Measurements from ENCODE around the gene BYSL.
A peak's percentile ranks its signal among the peaks of the same experiment; 100 is the strongest.

The BYSL gene

GRCh38 chr6:41920921-41921711 is at the start of gene BYSL, which contains the start of gene MED20:
BYSL (plus strand) TSS chr6:41921499; CDS start chr6:41921563, 64 bp downstream.
MED20 (minus strand) TSS chr6:41921139; CDS start chr6:41921018, 121 bp downstream.
- TF ChIP-seq CTCF (conservative IDR thresholded peaks at IDR 0.05; ENCODE audit: low read depth, low read length): peak; percentile 91
- peak within 1 kb of the TSS; percentile 99 for H3K4me3 ChIP-seq (ENCODE audit: low read length)
- DNase-seq (ENCODE audit: low read depth): peak; percentile 83

GRCh38 chr6:41871691-41872090 is 49.6 kb upstream of the BYSL start:
- H3K4me3 ChIP-seq (ENCODE audit: low read length): no peak overlapping the region
- no peak for DNase-seq (ENCODE audit: low read depth)
- no peak for TF ChIP-seq CTCF (conservative IDR thresholded peaks at IDR 0.05; ENCODE audit: low read depth, low read length)

GRCh38 chr6:41872147-41872546 is 49.2 kb upstream of the BYSL start:
- DNase-seq (ENCODE audit: low read depth): no peak
- no peak for TF ChIP-seq CTCF (conservative IDR thresholded peaks at IDR 0.05; ENCODE audit: low read depth, low read length)
- H3K4me3 ChIP-seq (ENCODE audit: low read length): no peak overlapping the region

- TF ChIP-seq CTCF (conservative IDR thresholded peaks at IDR 0.05; ENCODE audit: low read depth, low read length): no peak
- no peak overlapping the region for H3K4me3 ChIP-seq (ENCODE audit: low read length)
- DNase-seq (ENCODE audit: low read depth): no peak
These were observed 46.6 kb upstream of the BYSL start for GRCh38 chr6:41874741-41875140.

- no peak for TF ChIP-seq CTCF (conservative IDR thresholded peaks at IDR 0.05; ENCODE audit: low read depth, low read length)
- DNase-seq (ENCODE audit: low read depth): no peak
- no peak overlapping the region for H3K4me3 ChIP-seq (ENCODE audit: low read length)
These were observed 44.1 kb upstream of the BYSL start for GRCh38 chr6:41877051-41877680.

- no peak for DNase-seq (ENCODE audit: low read depth)
- TF ChIP-seq CTCF (conservative IDR thresholded peaks at IDR 0.05; ENCODE audit: low read depth, low read length): no peak
- H3K4me3 ChIP-seq (ENCODE audit: low read length): no peak overlapping the region
These were observed 43.1 kb upstream of the BYSL start for GRCh38 chr6:41878246-41878645.

Data from retinal pigment epithelial cell (primary cell).